PC-9 (cell line): ENCODE data around the gene KCNIP1. TPM values are rescaled to one million over a fixed set of nuclear protein-coding genes. Genes with fewer than 3 reads are reported as not detected.

Experiments
- BruUV-seq: library from RNA; stranded (reverse); fragments of 400-500 nt; replicated peaks from 2 replicates; lab custom pipeline; 2021; lab: Mats Ljungman, UMichigan
- CTCF ChIA-PET: fragments of 300-600 bp; sonication (Branson Sonifier 250); formaldehyde crosslinking; loops from one replicate; lab custom pipeline; 2022; ENCODE audit warnings: antibody characterized with exemption; lab: Charles Lee
- POLR2A ChIA-PET: fragments of 300-600 bp; sonication (Branson Sonifier 250); formaldehyde crosslinking; loops from one replicate; lab custom pipeline; 2022; ENCODE audit warnings: antibody characterized with exemption; ENCODE audit not compliant: unreplicated experiment; lab: Charles Lee
- DNase-seq, 2 experiments: peaks; one replicate each; pipeline versions ENCODE4 v3.0.0 to v3.0.0-alpha.2; 2015 to 2022; ENCODE audit warnings: mixed read lengths in 1 of 2
- H2AFZ ChIP-seq: fragments of 200-600 bp; sonication (generic); 2 replicates; pipeline ENCODE4 v1.8.1; 2017; ENCODE audit warnings: antibody characterized with exemption
- H3F3A ChIP-seq: fragments of 200-600 bp; sonication (generic); 2 replicates; pipeline ENCODE4 v1.8.1; 2017; ENCODE audit warnings: antibody characterized with exemption, mild to moderate bottlenecking, low read depth; ENCODE audit not compliant: insufficient read depth
- H3K27ac ChIP-seq: fragments of 200-600 bp; sonication (generic); 2 replicates; pipeline ENCODE4 v1.6.1; 2016; ENCODE audit warnings: mixed run types
- H3K27me3 ChIP-seq: fragments of 200-600 bp; sonication (generic); 2 replicates; pipeline ENCODE4 v1.6.1; 2016; ENCODE audit warnings: low read depth, mixed run types; ENCODE audit not compliant: insufficient read depth
- H3K36me3 ChIP-seq: fragments of 200-600 bp; sonication (generic); 2 replicates; pipeline ENCODE4 v1.6.1; 2016; ENCODE audit warnings: low read depth, mixed run types
- H3K4me1 ChIP-seq: fragments of 200-600 bp; sonication (generic); replicated peaks from 2 replicates; pipeline ENCODE4 v1.6.1; 2016; ENCODE audit warnings: mixed run types; ENCODE audit not compliant: insufficient read depth
- H3K4me2 ChIP-seq: fragments of 200-600 bp; sonication (generic); 2 replicates; pipeline ENCODE4 v1.6.1; 2017; ENCODE audit warnings: mixed run types
- H3K4me3 ChIP-seq: fragments of 200-600 bp; sonication (generic); 2 replicates; pipeline ENCODE4 v1.6.1; 2016; ENCODE audit warnings: mixed run types
- H3K79me2 ChIP-seq: fragments of 200-600 bp; sonication (generic); 2 replicates; pipeline ENCODE4 v1.6.1; 2017; ENCODE audit warnings: low read depth, mixed run types
- H3K9me2 ChIP-seq: fragments of 200-600 bp; sonication (generic); 2 replicates; pipeline ENCODE4 v1.8.1; 2017; ENCODE audit warnings: mild to moderate bottlenecking; ENCODE audit not compliant: insufficient read depth
- H3K9me3 ChIP-seq: fragments of 200-600 bp; sonication (generic); 2 replicates; pipeline ENCODE4 v1.8.1; 2016; ENCODE audit warnings: low read depth; ENCODE audit not compliant: insufficient read depth
- H4K20me1 ChIP-seq: fragments of 200-600 bp; sonication (generic); 2 replicates; pipeline ENCODE4 v1.8.1; 2017; ENCODE audit not compliant: insufficient read depth
- EZH2 ChIP-seq: fragments of 200-600 bp; sonication (generic); IDR thresholded peaks from 2 replicates; pipeline ENCODE4 v1.8.0; 2017; ENCODE audit warnings: antibody characterized with exemption, low read depth
- intact Hi-C: fragments of 100-400 bp; cut with micrococcal nuclease; formaldehyde crosslinking; loops from one replicate; pipeline ENCODE4 v1.10.0; 2022; ENCODE audit not compliant: unreplicated experiment
- total RNA-seq: library from RNA; stranded (reverse); gene quantifications from 2 replicates; pipeline ENCODE4 v1.2.3, GENCODE V29; 2021
- TF ChIP-seq, protein P1 (sequence below): fragments of 200-600 bp; sonication (generic); conservative IDR thresholded peaks from 2 replicates; pipeline ENCODE4 v1.6.1; 2017; ENCODE audit warnings: mixed run types, antibody characterized with exemption, mild to moderate bottlenecking, moderate library complexity

Gene KCNIP1
- total RNA-seq, 1 experiment from 2014 or later, result not detected

DNA sequence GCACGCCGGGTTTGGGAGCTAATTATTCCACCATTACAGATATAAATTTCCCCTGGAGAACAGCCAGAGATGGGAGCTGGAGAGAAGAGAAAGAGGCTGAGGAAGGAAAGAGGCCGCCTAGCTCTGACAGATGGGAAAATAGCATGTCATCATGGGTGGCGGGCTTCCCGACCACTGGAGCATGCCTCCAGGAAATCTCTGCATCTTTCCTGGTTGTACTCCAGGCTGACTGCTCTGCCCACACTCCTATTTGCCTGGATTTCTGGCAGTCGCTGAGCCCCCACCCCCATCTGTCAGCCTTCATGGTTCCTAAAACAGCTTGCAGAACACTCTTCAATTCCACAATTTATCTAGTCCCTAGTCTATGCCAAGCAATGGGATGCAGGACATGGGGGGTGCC is 265.4 kb downstream of the KCNIP1 start:
- Histone ChIP-seq H3K4me2 (no peak overlapping the region), H2AFZ (no peak overlapping the region), H3K4me3 (no peak overlapping the region), H3K9me3 (no peaks in the 10 kb centered on the region), H3K27ac (no peak overlapping the region), H3K79me2 (no peaks in the 10 kb centered on the region), H3K27me3 (no peaks in the 10 kb centered on the region), H3K9me2 (no peaks in the 10 kb centered on the region), H3K4me1 (peaks cover 22% of the 10 kb centered on the region), H4K20me1 (no peaks in the 10 kb centered on the region), H3F3A (no peaks in the 10 kb centered on the region), H3K36me3 (no peaks in the 10 kb centered on the region)
- CTCF ChIA-PET, result no interaction called here
- POLR2A ChIA-PET, result no interaction called here
- BruUV-seq, result no TSS peak
- DNase-seq, result no peak
- intact Hi-C loops, result no loop called here
- TF ChIP-seq, protein P1, sequence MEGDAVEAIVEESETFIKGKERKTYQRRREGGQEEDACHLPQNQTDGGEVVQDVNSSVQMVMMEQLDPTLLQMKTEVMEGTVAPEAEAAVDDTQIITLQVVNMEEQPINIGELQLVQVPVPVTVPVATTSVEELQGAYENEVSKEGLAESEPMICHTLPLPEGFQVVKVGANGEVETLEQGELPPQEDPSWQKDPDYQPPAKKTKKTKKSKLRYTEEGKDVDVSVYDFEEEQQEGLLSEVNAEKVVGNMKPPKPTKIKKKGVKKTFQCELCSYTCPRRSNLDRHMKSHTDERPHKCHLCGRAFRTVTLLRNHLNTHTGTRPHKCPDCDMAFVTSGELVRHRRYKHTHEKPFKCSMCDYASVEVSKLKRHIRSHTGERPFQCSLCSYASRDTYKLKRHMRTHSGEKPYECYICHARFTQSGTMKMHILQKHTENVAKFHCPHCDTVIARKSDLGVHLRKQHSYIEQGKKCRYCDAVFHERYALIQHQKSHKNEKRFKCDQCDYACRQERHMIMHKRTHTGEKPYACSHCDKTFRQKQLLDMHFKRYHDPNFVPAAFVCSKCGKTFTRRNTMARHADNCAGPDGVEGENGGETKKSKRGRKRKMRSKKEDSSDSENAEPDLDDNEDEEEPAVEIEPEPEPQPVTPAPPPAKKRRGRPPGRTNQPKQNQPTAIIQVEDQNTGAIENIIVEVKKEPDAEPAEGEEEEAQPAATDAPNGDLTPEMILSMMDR, result no peak
- TF ChIP-seq EZH2, result no peak

DNA sequence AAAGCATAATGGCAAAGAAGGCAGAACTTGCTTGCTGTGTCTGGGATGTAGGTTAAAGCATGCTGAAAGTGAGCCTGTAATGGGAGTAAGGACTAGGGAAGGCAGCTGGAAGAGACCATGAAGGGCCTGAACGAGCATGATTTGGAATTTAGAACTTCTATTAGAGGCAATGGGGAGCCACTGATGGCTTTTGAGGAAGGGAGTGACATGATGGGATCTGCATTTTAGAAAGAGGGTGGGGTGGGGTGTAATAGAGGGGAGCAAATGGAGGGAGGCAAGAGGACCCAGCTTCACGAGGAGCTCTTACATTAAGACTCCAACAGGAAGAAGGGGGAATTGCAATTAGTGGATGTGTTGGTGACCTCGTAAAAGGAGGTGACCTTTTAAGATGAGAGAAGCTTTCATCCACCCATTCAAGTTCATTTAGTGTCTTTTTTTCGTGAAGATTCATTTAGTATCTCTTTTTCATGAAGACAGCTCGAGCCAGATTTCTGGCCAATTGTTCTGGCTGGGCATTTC is 266.1 kb downstream of the KCNIP1 start:
- Histone ChIP-seq H3F3A (no peaks in the 10 kb centered on the region), H4K20me1 (no peaks in the 10 kb centered on the region), H3K27ac (no peak overlapping the region), H3K4me1 (peaks cover 18% of the 10 kb centered on the region), H3K27me3 (no peaks in the 10 kb centered on the region), H2AFZ (no peak overlapping the region), H3K9me2 (no peaks in the 10 kb centered on the region), H3K36me3 (no peaks in the 10 kb centered on the region), H3K79me2 (no peaks in the 10 kb centered on the region), H3K4me2 (no peak overlapping the region), H3K9me3 (no peaks in the 10 kb centered on the region), H3K4me3 (no peak overlapping the region)
- BruUV-seq, result no TSS peak
- intact Hi-C loops, result no loop called here
- CTCF ChIA-PET, result no interaction called here
- POLR2A ChIA-PET, result no interaction called here
- TF ChIP-seq EZH2, result no peak
- TF ChIP-seq, protein P1, result no peak
- no peak for DNase-seq

- TF ChIP-seq, protein P1, result no peak
- no peak for TF ChIP-seq EZH2
- DNase-seq, result no peak
- no TSS peak for BruUV-seq
- Histone ChIP-seq H3K4me3 (no peak overlapping the region), H2AFZ (no peak overlapping the region), H3K27ac (no peak overlapping the region), H3K79me2 (no peaks in the 10 kb centered on the region), H3K36me3 (no peaks in the 10 kb centered on the region), H3K27me3 (no peaks in the 10 kb centered on the region), H3F3A (no peaks in the 10 kb centered on the region), H3K9me2 (no peaks in the 10 kb centered on the region), H3K4me1 (peaks cover 18% of the 10 kb centered on the region), H3K9me3 (no peaks in the 10 kb centered on the region), H3K4me2 (no peak overlapping the region), H4K20me1 (no peaks in the 10 kb centered on the region)
- intact Hi-C loops, result no loop called here
- POLR2A ChIA-PET, result no interaction called here
- CTCF ChIA-PET, result no interaction called here
Measured at GRCh38 chr5:170771496-170771895, 267.7 kb downstream of the KCNIP1 start.
